Uterus (tissue), 4 donors: ENCODE data around the gene ZNF423. TPM values are rescaled to one million over a fixed set of nuclear protein-coding genes. Genes with fewer than 3 reads are reported as not detected.

Experiments used
- DNase-seq, 2 donors: peaks; one replicate each; pipeline ENCODE4 v3.0.0-alpha.2; 2019 to 2020
- H3K27ac ChIP-seq, 2 donors: fragments of 200-600 bp; sonication (generic); 1 replicate in 1 of 2; 2 replicates in 1 of 2; pipeline ENCODE4 v1.5.1; 2016 to 2018
- H3K27me3 ChIP-seq, 2 donors: fragments of 200-600 bp; sonication (generic); one replicate each; pipeline ENCODE4 v1.5.1; 2018 to 2019; ENCODE audit warnings: control low read depth in 1 of 2
- H3K36me3 ChIP-seq, 2 donors: fragments of 200-600 bp; sonication (generic); one replicate each; pipeline ENCODE4 v1.5.1; 2019; ENCODE audit warnings: control low read depth in 1 of 2
- H3K4me1 ChIP-seq, 2 donors: fragments of 200-600 bp; sonication (generic); one replicate each; pipeline ENCODE4 v1.5.1; 2018 to 2019; ENCODE audit warnings: control low read depth in 1 of 2
- H3K4me3 ChIP-seq, 2 donors: fragments of 200-600 bp; sonication (generic); 1 replicate in 1 of 2; 2 replicates in 1 of 2; pipeline ENCODE4 v1.5.1; 2018 to 2019; ENCODE audit warnings: mild to moderate bottlenecking in 1 of 2
- H3K9me3 ChIP-seq, 2 donors: fragments of 200-600 bp; sonication (generic); one replicate each; pipeline ENCODE4 v1.5.1; 2019; ENCODE audit warnings: control low read depth in 1 of 2
- CTCF ChIP-seq, 4 experiments: fragments of 200-600 bp in 2 of 4; fragments of 450-650 bp in 2 of 4; sonication (generic) in 2 of 4; IDR thresholded peaks; one replicate each; pipeline ENCODE4 v1.5.1; 2016 to 2019; ENCODE audit warnings: antibody characterized with exemption in 4 of 4, mild to moderate bottlenecking in 2 of 4, moderate library complexity in 1 of 4
- POLR2A ChIP-seq, 2 donors: fragments of 450-650 bp; IDR thresholded peaks; one replicate each; pipeline ENCODE4 v1.6.1; 2016; ENCODE audit warnings: antibody characterized with exemption in 2 of 2, mild to moderate bottlenecking in 1 of 2, moderate library complexity in 1 of 2
- intact Hi-C: fragments of 100-400 bp; cut with DNase I; formaldehyde crosslinking; loops from one replicate; pipeline ENCODE4 v1.15.1; 2023; ENCODE audit warnings: low total_unique reads
- total RNA-seq, 4 donors: library from RNA; depleted of rRNA in 3 of 4; stranded (reverse); fragments of >200 nt in 3 of 4; gene quantifications; one replicate each; pipeline versions ENCODE4 v1.1.0 to v1.2.4, GENCODE V29; 2014 to 2023
- donor health status: DM: yes; HTN: yes; CAD: no.

Gene ZNF423
- total RNA-seq, 4 donors from 2014 or later = 7.1 to 33.5 (median 14.7) TPM

GRCh38 chr16:49782405-49782804, 73.5 kb downstream of the ZNF423 start:
- no peaks in the 10 kb centered on the region for H3K27me3 ChIP-seq
- H3K9me3 ChIP-seq = no peaks in the 10 kb centered on the region
- TF ChIP-seq POLR2A (IDR thresholded peaks at IDR 0.05) (no peak), CTCF (IDR thresholded peaks at IDR 0.05) (no peak)
- H3K4me1 ChIP-seq = no peaks in the 10 kb centered on the region
- no peak overlapping the region for H3K4me3 ChIP-seq
- no peak overlapping the region for H3K27ac ChIP-seq
- H3K36me3 ChIP-seq = no peaks in the 10 kb centered on the region
- no peak for DNase-seq
- intact Hi-C loops = no loop called here

- H3K4me1 ChIP-seq = no peaks in the 10 kb centered on the region
- no peak overlapping the region for H3K27ac ChIP-seq
- no peak for TF ChIP-seq POLR2A (IDR thresholded peaks at IDR 0.05)
- no peak for TF ChIP-seq CTCF (IDR thresholded peaks at IDR 0.05)
- H3K9me3 ChIP-seq = no peaks in the 10 kb centered on the region
- no peak for DNase-seq
- H3K4me3 ChIP-seq = no peak overlapping the region
- intact Hi-C loops = no loop called here
- H3K27me3 ChIP-seq = no peaks in the 10 kb centered on the region
- no peaks in the 10 kb centered on the region for H3K36me3 ChIP-seq
Measured at GRCh38 chr16:49781401-49781800, 74.5 kb downstream of the ZNF423 start.

- H3K4me3 ChIP-seq = no peak overlapping the region
- intact Hi-C loops = no loop called here
Measured at GRCh38 chr16:49780433-49780832, 75.5 kb downstream of the ZNF423 start.

GRCh38 chr16:49779979-49780378, 75.9 kb downstream of the ZNF423 start:
- no peak overlapping the region for H3K4me3 ChIP-seq
- intact Hi-C loops = no loop called here
- no peaks in the 10 kb centered on the region for H3K27me3 ChIP-seq

More at GRCh38 chr16:49780433-49780832, 75.5 kb downstream of the ZNF423 start:
- no peaks in the 10 kb centered on the region for H3K4me1 ChIP-seq
- no peaks in the 10 kb centered on the region for H3K9me3 ChIP-seq
- H3K27ac ChIP-seq = no peak overlapping the region
- no peak for DNase-seq
- TF ChIP-seq POLR2A (IDR thresholded peaks at IDR 0.05) (no peak), CTCF (IDR thresholded peaks at IDR 0.05) (no peak)
- no peaks in the 10 kb centered on the region for H3K27me3 ChIP-seq
- no peaks in the 10 kb centered on the region for H3K36me3 ChIP-seq

More at GRCh38 chr16:49779979-49780378, 75.9 kb downstream of the ZNF423 start:
- Histone ChIP-seq H3K36me3 (no peaks in the 10 kb centered on the region), H3K9me3 (no peaks in the 10 kb centered on the region), H3K4me1 (no peaks in the 10 kb centered on the region), H3K27ac (no peak overlapping the region)
- no peak for DNase-seq
- TF ChIP-seq CTCF (IDR thresholded peaks at IDR 0.05) = no peak
- no peak for TF ChIP-seq POLR2A (IDR thresholded peaks at IDR 0.05)
